RCC 7860 (cell line): ENCODE measurements around the gene ENOX1.

Experiments
- DNase-seq: peaks from one replicate; pipeline ENCODE4 v3.0.0-alpha.2; 2015; ENCODE audit warnings: low spot score
- FAIRE-seq: peaks from 2 replicates; lab custom pipeline; 2012; peaks lifted over from hg19 to GRCh38; lab: Jason Lieb, UNC

The ENOX1 gene

DNA sequence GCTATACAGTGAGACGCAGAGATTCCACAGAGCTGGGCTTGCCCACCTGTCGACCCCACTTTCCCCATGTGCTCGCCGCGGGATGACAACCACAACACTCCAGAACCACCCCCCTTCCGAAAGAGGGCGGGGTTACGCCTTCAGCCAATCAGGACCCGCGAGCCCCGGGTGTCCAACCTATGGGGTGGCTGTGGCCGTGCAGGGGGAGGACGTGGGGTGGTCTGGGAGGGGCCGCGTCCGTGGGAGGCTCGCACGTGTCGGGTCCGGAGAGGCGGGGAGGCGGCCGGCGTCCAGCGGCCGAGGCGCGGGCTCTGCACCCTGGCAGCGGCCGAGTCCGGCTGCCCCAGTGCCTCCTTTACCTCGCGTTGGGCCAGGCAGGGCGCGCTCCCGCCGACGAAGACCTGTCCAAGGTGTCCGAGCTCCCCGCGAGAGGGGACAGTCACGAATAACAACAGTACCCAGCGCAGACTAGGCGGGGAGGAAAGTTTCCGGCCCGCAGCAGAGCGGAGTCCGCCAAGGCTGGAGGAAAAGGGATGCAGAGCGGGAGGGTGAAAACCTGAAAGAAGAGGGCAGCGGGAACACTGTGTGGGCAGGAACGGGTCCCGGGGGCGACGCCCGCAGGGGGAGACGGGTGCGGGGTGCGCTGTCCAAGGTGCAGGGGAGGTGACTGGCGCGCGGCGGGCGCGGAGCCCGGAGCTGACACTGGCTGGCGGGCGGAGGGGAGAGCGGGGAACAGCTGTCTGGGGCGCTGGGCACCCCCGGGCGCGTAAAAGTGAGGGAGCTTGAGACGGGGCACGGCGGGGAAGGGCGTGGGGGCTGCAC is 911 bp downstream of the ENOX1 start:
- DNase-seq (no peak), FAIRE-seq (no peak)

DNA sequence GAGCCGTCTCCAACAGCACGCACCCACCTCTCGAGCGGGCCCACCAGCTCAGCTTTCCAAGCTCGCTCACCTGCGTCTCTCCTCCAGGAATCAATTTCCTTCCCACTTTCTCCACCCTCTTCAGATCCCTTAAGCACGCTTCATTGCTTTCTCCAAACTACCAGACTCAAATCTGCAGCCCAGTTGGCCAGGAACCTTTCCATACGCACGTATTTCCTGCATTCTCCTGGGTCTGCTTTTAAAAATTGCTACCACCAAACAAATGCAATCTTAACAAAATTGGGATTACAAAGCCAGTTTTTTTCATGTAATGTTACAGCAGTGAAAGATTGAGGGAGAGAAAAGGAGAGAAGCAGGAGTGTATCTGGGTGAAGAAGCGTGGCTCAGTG is 1.5 kb downstream of the ENOX1 start:
- no peak for DNase-seq

DNA sequence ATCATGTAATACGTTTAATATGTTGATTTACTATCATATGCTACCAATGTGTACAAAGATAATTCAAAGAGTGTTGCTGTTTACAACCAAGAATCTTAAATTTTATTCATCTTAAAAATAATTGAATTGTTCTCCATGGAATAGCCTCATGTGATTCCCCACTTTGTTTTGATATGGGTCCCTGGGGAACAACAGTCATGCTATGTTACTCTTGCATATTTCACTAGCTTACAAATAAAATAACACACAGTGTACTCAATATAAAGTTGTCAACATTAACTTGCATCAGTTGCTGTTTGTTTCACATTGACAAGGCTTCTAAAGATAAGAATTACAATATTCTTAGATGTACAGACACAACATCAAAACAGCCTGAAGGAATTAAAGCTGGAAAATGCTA is 2.3 kb downstream of the ENOX1 start:
- DNase-seq = no peak

More for the DNA sequence above, 1.5 kb downstream of the ENOX1 start:
- no peak for FAIRE-seq

DNA sequence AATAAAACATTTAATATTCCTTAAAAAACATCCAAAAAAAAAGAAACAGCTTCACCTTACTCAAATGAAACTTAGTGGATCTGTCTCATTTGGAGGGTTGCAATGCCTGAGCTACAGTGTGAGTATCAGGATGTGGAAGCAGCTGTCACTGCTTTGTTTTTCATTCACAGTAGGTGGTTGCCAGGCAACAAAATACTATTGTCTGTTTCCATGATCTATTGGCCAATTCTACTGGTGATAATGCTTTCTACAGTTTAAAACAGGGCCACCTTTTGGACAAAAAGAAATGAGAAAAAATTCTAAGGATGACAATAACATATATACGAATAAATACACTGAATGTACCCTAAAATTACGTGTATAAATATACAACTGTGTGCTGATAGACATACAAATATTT is 3.0 kb downstream of the ENOX1 start:
- DNase-seq = no peak
- FAIRE-seq = no peak

More for the DNA sequence above, 2.3 kb downstream of the ENOX1 start:
- no peak for FAIRE-seq

DNA sequence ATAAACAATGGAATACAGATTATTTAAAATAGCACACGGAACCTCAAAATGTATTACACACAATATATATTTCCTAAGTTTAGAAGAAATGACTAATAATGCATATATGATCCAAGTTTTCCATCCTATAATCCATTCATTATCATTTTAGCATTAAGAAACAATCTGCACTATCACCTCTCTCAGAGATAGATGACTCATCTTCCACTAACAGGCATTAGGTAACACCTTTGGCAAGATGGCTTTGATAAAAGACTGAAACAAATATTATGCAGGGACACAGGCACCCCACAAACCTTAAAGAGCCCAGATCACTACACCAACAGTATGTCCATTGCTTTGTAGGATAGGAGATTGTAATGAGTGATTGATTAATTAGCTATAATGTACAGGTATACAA is 4.1 kb downstream of the ENOX1 start:
- DNase-seq = no peak

DNA sequence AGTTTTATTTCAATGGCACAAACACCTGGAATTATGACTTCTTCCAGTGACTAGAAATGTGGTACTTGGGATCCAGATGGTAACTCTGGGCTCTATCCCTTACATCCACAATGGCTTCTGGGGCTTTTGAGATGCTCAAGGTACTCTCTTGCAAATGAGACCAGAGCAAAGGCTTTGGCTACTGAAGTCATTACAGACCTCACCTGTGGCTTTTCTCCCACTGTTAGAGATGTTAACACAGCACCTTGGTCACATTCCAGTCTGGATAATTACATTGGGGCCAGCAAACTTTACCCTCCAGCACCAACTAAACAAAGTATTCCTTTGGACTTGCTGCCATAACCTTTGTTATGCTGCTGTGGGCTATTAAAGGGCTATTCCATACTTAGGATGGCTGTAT is 6.1 kb downstream of the ENOX1 start:
- no peak for DNase-seq
- no peak for FAIRE-seq

More for the DNA sequence above, 4.1 kb downstream of the ENOX1 start:
- no peak for FAIRE-seq

DNA sequence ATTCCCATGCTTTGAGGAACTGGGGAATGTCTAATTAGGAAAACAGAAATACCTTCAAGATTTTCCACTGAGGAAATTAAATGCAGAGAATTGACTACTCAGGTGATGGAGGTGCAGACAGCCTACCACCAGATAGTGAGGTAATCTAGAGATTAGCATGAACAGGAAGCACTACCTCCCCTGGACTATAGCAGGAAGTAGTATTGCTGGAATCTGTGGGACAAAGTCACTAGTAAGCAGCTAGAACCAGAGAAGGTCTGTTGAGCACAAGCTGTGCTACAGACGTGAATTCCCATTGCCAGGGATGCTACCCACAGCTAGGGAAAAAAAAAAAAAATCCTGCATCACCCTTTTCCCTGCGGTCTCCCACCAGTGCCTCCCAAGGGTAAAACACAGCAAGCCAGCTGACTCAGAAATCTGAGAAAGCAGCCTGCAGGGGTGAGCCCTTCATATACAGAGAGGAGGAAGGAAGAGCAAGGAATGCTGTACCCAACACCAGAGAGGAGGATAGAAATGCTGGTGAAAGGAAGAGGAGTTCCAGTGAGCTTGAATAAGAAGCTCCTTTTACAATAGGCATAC is 10.2 kb downstream of the ENOX1 start:
- DNase-seq (no peak), FAIRE-seq (no peak)

DNA sequence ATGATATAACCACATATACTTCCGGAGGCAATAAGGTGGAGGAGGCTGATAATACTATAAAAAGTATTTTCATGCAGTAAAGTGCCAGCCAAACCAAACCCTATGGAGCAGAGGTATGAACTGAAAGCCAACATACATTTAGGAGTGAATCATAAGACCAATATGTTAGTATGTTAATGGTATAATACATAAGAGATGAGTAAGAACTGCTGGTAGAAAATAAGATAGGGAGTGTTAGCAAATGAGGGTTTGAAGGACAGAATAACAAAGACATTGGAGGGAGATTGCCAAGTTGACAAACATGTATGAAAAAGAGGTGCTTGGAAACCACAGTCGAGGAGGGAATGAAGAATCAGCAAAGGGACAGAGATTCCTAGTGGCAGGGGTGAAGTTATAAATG is 10.8 kb downstream of the ENOX1 start:
- DNase-seq = no peak
- FAIRE-seq = no peak

DNA sequence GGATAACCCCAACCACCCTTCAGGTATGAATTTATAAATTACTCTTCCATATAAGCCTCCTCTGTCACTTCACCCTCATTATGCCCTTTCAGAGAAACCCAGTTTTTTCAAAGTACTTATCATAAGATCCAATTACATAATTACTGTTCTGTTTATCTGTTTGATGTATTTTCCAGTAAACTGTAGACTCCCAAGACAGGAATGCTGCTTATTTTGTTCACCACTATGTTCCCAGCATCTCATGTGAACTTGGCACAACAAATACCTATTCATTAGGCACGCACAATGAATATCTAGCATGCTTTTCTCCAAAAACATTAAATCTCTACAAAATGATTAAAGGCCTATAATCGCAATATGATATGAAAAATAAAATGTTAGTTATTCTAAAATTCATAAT is 13.2 kb downstream of the ENOX1 start:
- no peak for DNase-seq
- no peak for FAIRE-seq

DNA sequence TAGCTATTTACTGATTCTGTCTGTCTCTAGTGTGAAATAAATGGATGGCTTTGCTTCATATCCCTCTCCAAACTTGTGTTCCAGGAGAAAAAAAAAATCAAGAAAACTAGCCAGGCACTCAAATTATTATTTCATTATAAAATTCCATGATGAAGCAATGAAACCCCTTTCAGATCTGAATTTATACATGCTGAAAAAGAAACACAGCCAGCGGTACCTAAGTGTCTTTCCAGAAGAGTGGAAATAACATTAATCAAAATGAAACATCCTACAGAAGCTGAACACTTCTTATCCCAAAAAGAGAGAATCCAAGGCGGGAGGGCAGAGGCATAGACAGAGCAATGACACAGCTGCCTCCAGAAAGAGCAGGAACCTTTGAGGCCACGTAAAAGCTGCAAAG is 15.9 kb downstream of the ENOX1 start:
- no peak for FAIRE-seq
- DNase-seq = no peak

DNA sequence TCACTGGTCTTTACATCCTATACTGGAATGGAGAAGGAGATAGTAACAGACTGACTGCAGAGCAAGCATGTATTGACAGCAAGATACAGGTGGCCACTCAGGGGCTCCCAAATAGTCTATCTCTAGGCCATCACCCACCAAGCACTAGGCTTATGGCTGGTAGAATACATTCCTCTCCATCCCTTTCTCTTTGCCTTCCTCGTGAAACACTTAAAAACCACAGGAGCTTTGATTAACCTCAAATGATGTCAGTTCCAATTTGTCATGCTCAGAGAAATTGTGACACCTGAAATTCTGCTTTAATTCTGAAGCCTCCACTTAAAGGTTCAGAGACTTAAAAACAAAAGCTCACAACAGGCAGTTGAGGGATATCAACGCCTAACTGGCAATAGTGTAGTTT is 17.2 kb downstream of the ENOX1 start:
- DNase-seq = no peak
- FAIRE-seq = no peak

DNA sequence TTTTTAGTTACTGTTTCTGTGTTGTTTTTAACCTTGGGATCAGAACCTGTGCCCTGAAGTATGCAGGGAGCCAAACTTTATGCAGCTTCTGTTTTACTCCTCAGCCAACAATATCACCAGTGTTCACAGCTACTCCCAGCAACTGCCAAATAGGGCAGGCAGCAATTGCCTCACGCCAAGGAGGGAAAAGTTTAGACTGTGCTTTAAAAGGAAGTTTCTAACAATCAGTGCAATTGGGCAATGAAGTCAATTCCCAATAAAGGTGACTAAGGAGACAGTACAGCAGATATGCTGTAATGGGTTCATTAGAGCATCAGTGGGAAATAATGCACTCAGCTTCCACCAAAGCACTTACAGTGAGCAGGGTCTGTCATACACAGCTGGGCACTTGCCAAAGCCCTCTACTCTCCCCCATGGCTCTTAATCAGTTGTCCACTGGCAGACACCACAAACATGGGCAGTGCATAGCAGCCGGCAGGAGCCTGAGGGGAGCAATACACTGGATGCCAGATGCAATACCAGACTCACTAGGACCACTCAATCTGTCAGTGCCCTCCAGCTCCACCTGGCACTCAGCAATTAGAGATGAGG is 19.3 kb downstream of the ENOX1 start:
- no peak for DNase-seq
- FAIRE-seq = no peak

DNA sequence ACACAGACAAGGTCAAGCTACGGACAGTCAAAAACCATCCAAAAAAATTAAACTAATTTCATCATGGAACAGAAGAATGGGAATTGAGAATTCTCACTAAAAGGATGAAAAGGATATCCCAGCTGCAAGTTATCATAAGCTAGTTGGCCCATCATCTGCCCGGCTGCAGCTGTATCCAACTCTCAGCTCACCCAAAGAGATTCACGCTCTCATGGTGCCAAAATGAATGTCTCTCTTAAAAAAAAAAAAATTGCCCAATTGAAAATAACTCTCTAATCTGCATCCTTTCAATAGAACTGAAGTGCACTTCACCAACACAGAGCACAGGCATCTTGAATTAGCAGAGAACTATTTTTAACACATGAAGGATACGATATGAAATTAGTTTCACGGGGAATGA is 20.0 kb downstream of the ENOX1 start:
- DNase-seq = no peak
- no peak for FAIRE-seq

DNA sequence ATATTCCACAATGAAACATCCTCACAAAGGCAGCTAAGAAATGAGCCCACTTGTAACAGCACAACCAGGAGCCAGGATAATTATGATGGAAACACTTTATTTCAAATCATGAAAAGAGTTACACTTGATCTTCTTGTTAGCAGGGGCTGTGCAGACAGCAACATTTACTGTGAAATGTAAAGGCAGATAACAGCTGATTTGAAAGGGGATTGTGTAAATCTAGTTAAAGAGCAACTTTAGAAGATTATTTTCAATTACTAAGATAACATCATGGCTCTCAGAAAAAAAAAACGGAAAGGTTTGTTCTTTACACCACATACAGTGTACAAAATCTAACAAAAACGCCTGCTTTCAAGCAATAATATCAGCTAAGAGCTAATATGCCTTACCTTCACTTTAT is 22.4 kb downstream of the ENOX1 start:
- DNase-seq (no peak), FAIRE-seq (no peak)

DNA sequence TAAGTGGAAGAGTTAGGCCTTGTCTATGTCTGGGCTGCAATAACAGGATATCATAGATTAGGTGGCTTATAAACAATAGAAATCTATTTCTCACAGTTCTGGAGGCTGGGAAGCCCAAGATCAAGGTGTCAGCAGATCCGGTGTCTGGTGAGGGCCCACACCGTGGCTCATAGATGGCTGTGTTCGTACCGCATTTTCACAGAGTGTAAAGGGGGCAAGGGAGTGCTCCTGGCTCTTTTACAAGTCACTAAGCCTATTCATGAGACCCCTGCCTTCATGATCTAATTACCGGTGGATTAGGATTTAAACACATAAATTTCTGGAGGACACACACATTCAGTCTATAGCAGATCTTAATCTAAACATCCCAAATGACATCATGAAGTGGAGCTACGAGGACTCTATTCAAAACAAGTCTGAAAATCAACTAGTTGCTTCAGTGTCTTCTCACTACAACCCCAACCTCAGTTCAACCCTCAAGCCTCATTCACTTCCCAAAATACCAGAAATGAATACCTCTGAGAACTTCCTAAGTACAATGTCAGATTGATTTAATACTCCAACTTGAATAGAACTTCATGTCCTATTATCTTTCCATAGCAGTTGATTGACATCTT is 23.5 kb downstream of the ENOX1 start:
- no peak for DNase-seq
- no peak for FAIRE-seq

DNA sequence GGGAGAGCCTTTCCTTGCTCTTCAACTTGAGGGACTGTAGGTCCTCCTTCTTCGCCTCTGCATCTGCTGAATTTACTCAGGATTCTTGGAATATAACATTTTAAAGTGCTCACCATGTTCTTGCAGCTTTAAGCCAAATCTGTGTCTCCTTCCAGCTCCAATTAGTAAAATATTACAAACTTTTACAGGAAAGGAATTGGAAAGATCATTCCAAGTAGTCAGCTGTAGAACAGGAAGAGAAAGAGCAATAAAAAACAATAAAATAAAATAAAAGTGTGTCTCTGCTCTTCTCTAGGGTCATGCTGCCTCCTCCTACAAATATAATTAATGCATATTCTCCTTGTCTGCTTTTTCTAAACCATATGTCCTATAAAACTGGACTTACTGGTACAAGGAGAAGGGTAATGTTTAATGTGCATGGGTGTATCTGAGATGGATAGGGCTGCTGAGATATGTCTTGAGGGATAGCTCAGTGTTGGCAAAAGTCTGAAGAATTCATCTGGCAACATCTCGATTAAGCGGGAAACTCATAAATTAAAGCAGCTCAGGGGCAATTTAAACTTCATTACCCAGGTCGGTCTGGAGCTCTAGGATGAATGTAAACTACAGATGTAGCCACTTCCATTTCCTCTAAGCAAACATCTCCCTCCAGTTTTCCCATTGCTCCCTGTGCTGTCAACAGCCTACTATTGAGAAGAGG is 25.0 kb downstream of the ENOX1 start:
- FAIRE-seq = no peak
- DNase-seq = no peak

DNA sequence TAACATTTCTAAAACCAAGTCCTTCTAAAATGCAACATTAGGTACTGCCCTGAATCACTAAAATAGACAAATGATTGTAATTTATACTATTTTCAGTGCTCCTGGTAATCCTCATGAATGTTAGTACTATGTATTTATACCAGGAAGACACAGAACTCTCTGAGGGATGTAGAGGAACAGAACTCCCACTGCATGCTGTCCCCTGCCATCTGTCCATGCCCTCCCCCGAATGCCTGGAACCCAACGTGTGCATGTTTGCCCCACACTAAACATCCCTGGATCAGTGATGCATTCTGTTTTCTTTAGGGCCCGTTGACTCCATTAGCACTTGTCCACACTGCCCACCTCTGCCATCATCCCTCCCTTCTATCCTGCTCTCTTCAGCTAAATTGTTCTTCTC is 26.5 kb downstream of the ENOX1 start:
- FAIRE-seq (no peak), DNase-seq (no peak)

DNA sequence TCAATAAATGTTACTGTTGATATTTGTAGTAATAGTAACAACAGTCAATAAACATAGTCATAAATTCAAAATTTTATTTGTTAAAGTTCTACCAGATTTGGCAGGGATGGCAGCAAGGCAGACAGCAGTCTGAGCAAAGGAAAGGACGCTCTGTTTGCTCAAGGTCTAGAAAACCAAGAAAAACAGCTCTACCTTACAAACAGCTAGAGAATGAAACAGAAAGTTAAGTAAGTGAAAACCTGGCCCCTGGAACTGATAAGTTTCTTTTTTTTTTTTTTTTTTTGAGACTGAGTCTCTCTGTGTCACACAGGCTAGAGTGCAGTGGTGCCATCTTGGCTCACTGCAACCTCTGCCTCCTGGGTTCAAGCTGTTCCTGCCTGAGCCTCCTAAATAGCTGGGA is 27.9 kb downstream of the ENOX1 start:
- FAIRE-seq (no peak), DNase-seq (no peak)

DNA sequence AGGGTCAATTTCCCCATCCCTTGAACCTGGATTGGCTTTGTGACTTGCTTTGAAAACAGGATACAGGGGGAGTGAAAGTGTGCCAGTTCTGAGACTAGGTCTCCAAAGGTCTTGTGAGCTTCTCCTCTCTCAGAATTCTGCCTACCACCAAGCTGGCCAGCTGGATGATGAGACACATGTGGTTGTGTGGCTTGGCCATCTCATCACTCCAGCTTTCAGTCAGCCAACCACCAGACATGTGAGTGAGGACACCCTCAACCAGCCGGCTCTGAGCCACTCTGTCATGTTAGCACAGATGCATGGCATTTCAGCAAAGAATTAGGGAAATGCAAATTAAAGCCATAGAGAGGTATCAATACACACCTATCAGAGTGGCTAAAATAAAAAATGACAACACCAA is 29.5 kb downstream of the ENOX1 start:
- FAIRE-seq (no peak), DNase-seq (no peak)

DNA sequence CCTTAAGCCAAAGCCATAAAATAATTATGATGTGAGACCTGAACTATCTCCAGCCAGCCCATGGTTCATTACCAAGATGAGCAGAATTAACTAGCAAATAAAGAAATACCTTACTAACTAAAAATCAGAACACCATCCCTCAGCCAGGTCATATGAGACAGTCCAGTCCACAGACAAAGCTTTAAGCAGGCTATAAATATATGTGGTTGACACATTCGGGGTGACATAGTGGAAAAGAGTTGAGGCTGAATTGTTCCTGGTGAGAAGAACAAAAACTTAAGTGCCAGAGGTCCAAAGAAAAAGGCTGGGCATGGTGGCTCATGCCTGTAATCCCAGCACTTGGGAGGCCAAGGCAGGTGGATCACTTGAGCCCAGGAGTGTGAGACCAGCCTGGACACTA is 30.9 kb downstream of the ENOX1 start:
- DNase-seq (no peak), FAIRE-seq (no peak)

DNA sequence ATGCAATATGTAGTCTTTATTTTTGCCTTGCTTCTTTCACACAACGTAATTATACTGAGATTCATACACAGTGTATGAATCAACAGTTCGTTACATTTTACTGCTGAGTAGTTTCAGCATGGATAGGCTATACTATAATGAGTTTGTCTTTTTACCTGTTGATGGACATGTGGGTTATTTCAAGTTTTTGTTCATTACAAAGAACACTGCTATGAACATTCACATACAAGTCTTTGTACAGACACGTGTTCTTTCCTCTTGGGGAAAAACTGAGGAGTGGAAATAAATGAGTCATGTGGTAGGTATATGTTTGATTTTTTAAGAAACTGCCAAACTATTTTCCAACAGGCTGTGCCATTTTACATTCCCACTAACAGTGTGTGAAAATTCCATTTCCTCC is 35.1 kb downstream of the ENOX1 start:
- FAIRE-seq (no peak), DNase-seq (no peak)
